Measurements from ENCODE around the gene BET1. TPM values are rescaled to one million over a fixed set of nuclear protein-coding genes. Genes with fewer than 3 reads are reported as not detected.

The BET1 gene
- total and polyA plus RNA-seq, 9 of the 15 experiments (the other 6 are each of a cell fraction or from before 2014, with no cell fraction given), result 15.8 to 190 (median 37.8) TPM

DNA sequence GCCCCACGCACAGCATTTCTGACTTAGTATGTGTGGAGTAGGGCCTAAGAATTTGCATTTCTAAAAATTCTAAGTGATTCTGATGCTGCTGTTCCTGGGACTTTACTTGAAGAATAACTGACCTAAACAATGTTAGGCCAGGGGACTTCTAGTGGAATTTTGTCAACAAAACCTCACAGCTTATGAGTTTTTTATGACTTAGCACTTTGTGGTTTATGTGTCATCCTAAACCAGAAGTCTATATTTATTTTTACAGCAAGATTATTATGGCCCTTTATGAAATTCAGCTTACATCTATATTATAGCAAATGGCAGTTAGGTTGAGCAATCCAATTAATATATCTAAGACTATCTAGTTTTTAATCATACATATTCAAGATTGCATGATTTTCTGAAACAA lies 24.6 kb upstream of the BET1 start:
- H3K27me3 ChIP-seq (ENCODE audit: control insufficient read depth in 2 of 2, insufficient read depth in 2 of 2, low read length in 2 of 2), result no peaks in the 10 kb centered on the region
- no peaks in the 10 kb centered on the region for H3K9me1 ChIP-seq (ENCODE audit: control insufficient read depth, insufficient read depth, low read length)
- H3K79me2 ChIP-seq (ENCODE audit: control insufficient read depth, insufficient read depth, low read length), result no peaks in the 10 kb centered on the region
- H4K20me1 ChIP-seq (replicated peaks; ENCODE audit: control insufficient read depth, insufficient read depth, low read length), result no peaks in the 10 kb centered on the region
- no peaks in the 10 kb centered on the region for H3K9me3 ChIP-seq (replicated peaks; ENCODE audit: control insufficient read depth, insufficient read depth, low read depth, low read length)
- no peak overlapping the region for H3K27ac ChIP-seq (ENCODE audit: extremely low read depth, low read depth, low read length)
- in situ Hi-C loops (cut with MboI) (no loop called here), intact Hi-C loops (cut with micrococcal nuclease) (no loop called here)
- H3K4me1 ChIP-seq (replicated peaks in 1 of 2; ENCODE audit: control insufficient read depth in 2 of 2, insufficient read depth in 2 of 2, low read length in 2 of 2), result no peaks in the 10 kb centered on the region
- DNase-seq (ENCODE audit: extremely low read depth in 1 of 4, low spot score in 3 of 4) (no peak), FAIRE-seq (no peak), ATAC-seq (no peak)
- CTCF ChIA-PET (ENCODE audit: low intra/inter-chr PET ratio), result no interaction called here
- H3K9ac ChIP-seq (ENCODE audit: insufficient read depth in 1 of 2, low read depth in 2 of 2, low read length in 2 of 2), result no peak overlapping the region
- H2AFZ ChIP-seq (ENCODE audit: low read depth, low read length), result no peak overlapping the region
- no peak overlapping the region for H3K4me3 ChIP-seq
- TF ChIP-seq SMARCB1 (IDR thresholded peaks at IDR 0.05; ENCODE audit: insufficient read length, low read depth) (no peak), ATF1 (CRISPR knock-in tag; IDR thresholded peaks at IDR 0.05) (no peak), ATF1 (tag; IDR thresholded peaks at IDR 0.05) (no peak), ZNF57 (CRISPR knock-in tag; IDR thresholded peaks at IDR 0.05) (no peak), RBM22 (IDR thresholded peaks at IDR 0.05; ENCODE audit: low read depth, low read length, poor library complexity, severe bottlenecking) (no peak), ZNF507 (tag; conservative IDR thresholded peaks at IDR 0.05) (no peak), RAD51 (IDR thresholded peaks at IDR 0.05; ENCODE audit: borderline replicate concordance, low read depth) (no peak), MCM7 (IDR thresholded peaks at IDR 0.05) (no peak), SMAD4 (CRISPR knock-in tag; conservative IDR thresholded peaks at IDR 0.05) (no peak), RBM14 (IDR thresholded peaks at IDR 0.05; ENCODE audit: borderline replicate concordance, insufficient read depth, low read depth, low read length) (no peak), MCM2 (IDR thresholded peaks at IDR 0.05; ENCODE audit: low read depth) (no peak), CTBP1 (IDR thresholded peaks at IDR 0.05; ENCODE audit: borderline replicate concordance) (no peak)
- TF ChIP-seq, protein P1, sequence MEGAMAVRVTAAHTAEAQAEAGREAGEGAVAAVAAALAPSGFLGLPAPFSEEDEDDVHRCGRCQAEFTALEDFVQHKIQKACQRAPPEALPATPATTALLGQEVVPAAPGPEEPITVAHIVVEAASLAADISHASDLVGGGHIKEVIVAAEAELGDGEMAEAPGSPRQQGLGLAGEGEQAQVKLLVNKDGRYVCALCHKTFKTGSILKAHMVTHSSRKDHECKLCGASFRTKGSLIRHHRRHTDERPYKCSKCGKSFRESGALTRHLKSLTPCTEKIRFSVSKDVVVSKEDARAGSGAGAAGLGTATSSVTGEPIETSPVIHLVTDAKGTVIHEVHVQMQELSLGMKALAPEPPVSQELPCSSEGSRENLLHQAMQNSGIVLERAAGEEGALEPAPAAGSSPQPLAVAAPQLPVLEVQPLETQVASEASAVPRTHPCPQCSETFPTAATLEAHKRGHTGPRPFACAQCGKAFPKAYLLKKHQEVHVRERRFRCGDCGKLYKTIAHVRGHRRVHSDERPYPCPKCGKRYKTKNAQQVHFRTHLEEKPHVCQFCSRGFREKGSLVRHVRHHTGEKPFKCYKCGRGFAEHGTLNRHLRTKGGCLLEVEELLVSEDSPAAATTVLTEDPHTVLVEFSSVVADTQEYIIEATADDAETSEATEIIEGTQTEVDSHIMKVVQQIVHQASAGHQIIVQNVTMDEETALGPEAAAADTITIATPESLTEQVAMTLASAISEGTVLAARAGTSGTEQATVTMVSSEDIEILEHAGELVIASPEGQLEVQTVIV (CRISPR knock-in tag; IDR thresholded peaks at IDR 0.05; ENCODE audit: borderline replicate concordance), result no peak
- TF ChIP-seq, protein P2, sequence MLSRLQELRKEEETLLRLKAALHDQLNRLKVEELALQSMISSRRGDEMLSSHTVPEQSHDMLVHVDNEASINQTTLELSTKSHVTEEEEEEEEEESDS (CRISPR knock-in tag; IDR thresholded peaks at IDR 0.05), result no peak
- TF ChIP-seq, protein P3, sequence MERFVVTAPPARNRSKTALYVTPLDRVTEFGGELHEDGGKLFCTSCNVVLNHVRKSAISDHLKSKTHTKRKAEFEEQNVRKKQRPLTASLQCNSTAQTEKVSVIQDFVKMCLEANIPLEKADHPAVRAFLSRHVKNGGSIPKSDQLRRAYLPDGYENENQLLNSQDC (CRISPR knock-in tag; IDR thresholded peaks at IDR 0.05), result no peak
- TF ChIP-seq, protein P4, sequence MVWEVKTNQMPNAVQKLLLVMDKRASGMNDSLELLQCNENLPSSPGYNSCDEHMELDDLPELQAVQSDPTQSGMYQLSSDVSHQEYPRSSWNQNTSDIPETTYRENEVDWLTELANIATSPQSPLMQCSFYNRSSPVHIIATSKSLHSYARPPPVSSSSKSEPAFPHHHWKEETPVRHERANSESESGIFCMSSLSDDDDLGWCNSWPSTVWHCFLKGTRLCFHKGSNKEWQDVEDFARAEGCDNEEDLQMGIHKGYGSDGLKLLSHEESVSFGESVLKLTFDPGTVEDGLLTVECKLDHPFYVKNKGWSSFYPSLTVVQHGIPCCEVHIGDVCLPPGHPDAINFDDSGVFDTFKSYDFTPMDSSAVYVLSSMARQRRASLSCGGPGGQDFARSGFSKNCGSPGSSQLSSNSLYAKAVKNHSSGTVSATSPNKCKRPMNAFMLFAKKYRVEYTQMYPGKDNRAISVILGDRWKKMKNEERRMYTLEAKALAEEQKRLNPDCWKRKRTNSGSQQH (CRISPR knock-in tag; IDR thresholded peaks at IDR 0.05), result no peak
- WGBS (ENCODE audit: insufficient coverage, low coverage, missing lambda C conversion rate), result 0% methylated on average over 1 of the region's 1 CpG
- POLR2A ChIA-PET, result interaction anchor here (1.5 kb wide), 1 partner anchor 17 kb away, joined by 3 read pairs; no protein-coding TSS in a partner anchor
- H3K36me3 ChIP-seq (ENCODE audit: control insufficient read depth, insufficient read depth, low read length), result no peaks in the 10 kb centered on the region
- no peak overlapping the region for H3K4me2 ChIP-seq (ENCODE audit: insufficient read depth, low read length)
- no TSS peak for BruUV-seq (replicated peaks)
